Thoracic aorta (tissue), 2 donors: ENCODE data around the gene RBKS. TPM values are rescaled to one million over a fixed set of nuclear protein-coding genes. Genes with fewer than 3 reads are reported as not detected.

Experiments
- ATAC-seq: fragments of 150-250 bp; one replicate; pipeline ENCODE4 v1.8.0; 2017; ENCODE audit warnings: low read depth; ENCODE audit not compliant: insufficient number of reproducible peaks, low FRiP score
- DNase-seq: peaks from one replicate; pipeline ENCODE4 v3.0.0-alpha.2; 2020; ENCODE audit warnings: low spot score
- H3K27ac ChIP-seq, 2 donors: fragments of 200-600 bp; sonication (generic); 1 replicate in 1 of 2; 2 replicates in 1 of 2; pipeline ENCODE4 v1.5.1; 2016; ENCODE audit warnings: mild to moderate bottlenecking in 2 of 2, moderate library complexity in 2 of 2
- H3K27me3 ChIP-seq: fragments of 200-600 bp; sonication (generic); replicated peaks from 2 replicates; pipeline ENCODE4 v1.6.0; 2016; ENCODE audit warnings: mild to moderate bottlenecking; ENCODE audit not compliant: insufficient read depth
- H3K36me3 ChIP-seq: fragments of 200-600 bp; sonication (generic); one replicate; pipeline ENCODE4 v1.5.1; 2016
- H3K4me1 ChIP-seq, 2 donors: fragments of 200-600 bp; sonication (generic); 1 replicate in 1 of 2; 2 replicates in 1 of 2; pipeline versions ENCODE4 v1.5.1 to v1.6.0; 2016; ENCODE audit warnings: low read depth in 2 of 2, mild to moderate bottlenecking in 1 of 2; ENCODE audit not compliant: control insufficient read depth in 1 of 2
- H3K4me3 ChIP-seq: fragments of 200-600 bp; sonication (generic); 2 replicates; pipeline ENCODE4 v1.5.1; 2016; ENCODE audit warnings: mild to moderate bottlenecking
- H3K9me3 ChIP-seq: fragments of 200-600 bp; sonication (generic); 2 replicates; pipeline ENCODE4 v1.5.1; 2016
- CTCF ChIP-seq: fragments of 200-600 bp; sonication (generic); IDR thresholded peaks from one replicate; pipeline ENCODE4 v1.5.1; 2019; ENCODE audit warnings: antibody characterized with exemption
- total RNA-seq, 2 donors: library from RNA; depleted of rRNA; stranded (reverse); fragments of >200 nt; gene quantifications; one replicate each; pipeline versions ENCODE4 v1.1.0 to v1.2.3, GENCODE V29; 2016

Gene RBKS
- total RNA-seq, 2 donors from 2014 or later, result 3.1 to 5.0 TPM

- no peaks in the 10 kb centered on the region for H3K4me1 ChIP-seq
- H3K27ac ChIP-seq, result no peak overlapping the region
- H3K27me3 ChIP-seq, result no peaks in the 10 kb centered on the region
- DNase-seq (no peak), ATAC-seq (no peak)
- H3K36me3 ChIP-seq, result no peaks in the 10 kb centered on the region
- H3K9me3 ChIP-seq, result no peaks in the 10 kb centered on the region
- no peak overlapping the region for H3K4me3 ChIP-seq
- TF ChIP-seq CTCF, result no peak
Measured at GRCh38 chr2:27833931-27834330, 56.3 kb downstream of the RBKS start.

GRCh38 chr2:27832396-27832795, 57.8 kb downstream of the RBKS start:
- no peak for ATAC-seq
- Histone ChIP-seq H3K27me3 (no peaks in the 10 kb centered on the region), H3K36me3 (no peaks in the 10 kb centered on the region), H3K9me3 (no peaks in the 10 kb centered on the region), H3K4me3 (no peak overlapping the region), H3K27ac (no peak overlapping the region), H3K4me1 (no peaks in the 10 kb centered on the region)
- no peak for DNase-seq
- no peak for TF ChIP-seq CTCF

- no peak for ATAC-seq
- no peak for DNase-seq
- H3K4me3 ChIP-seq, result no peak overlapping the region
- no peaks in the 10 kb centered on the region for H3K4me1 ChIP-seq
- H3K9me3 ChIP-seq, result no peaks in the 10 kb centered on the region
- no peaks in the 10 kb centered on the region for H3K36me3 ChIP-seq
- H3K27me3 ChIP-seq, result no peaks in the 10 kb centered on the region
- no peak for TF ChIP-seq CTCF
- no peak overlapping the region for H3K27ac ChIP-seq
Measured at GRCh38 chr2:27831279-27832050, 58.7 kb downstream of the RBKS start.

- TF ChIP-seq CTCF, result no peak
- no peaks in the 10 kb centered on the region for H3K9me3 ChIP-seq
- no peaks in the 10 kb centered on the region for H3K36me3 ChIP-seq
- DNase-seq, result no peak
- no peak overlapping the region for H3K4me3 ChIP-seq
- H3K27ac ChIP-seq, result no peak overlapping the region
- ATAC-seq, result no peak
- no peaks in the 10 kb centered on the region for H3K27me3 ChIP-seq
- no peaks in the 10 kb centered on the region for H3K4me1 ChIP-seq
Measured at GRCh38 chr2:27830656-27831055, 59.5 kb downstream of the RBKS start.

- ATAC-seq, result no peak
- Histone ChIP-seq H3K36me3 (no peaks in the 10 kb centered on the region), H3K4me1 (no peaks in the 10 kb centered on the region), H3K27me3 (no peaks in the 10 kb centered on the region), H3K9me3 (no peaks in the 10 kb centered on the region), H3K4me3 (no peak overlapping the region), H3K27ac (no peak overlapping the region)
- no peak for TF ChIP-seq CTCF
- no peak for DNase-seq
Measured at GRCh38 chr2:27829791-27830190, 60.4 kb downstream of the RBKS start.
